Activated T-cell treated with anti-CD3 and anti-CD28 coated beads, Interleukin-2, amount 50 U/mL, for 48 hours (primary cell): ENCODE data around the gene CRIP1.

Source experiments
- DNase-seq, 2 experiments: peaks; one replicate each; pipeline ENCODE4 v3.0.0-alpha.2; 2020

The CRIP1 gene

DNA sequence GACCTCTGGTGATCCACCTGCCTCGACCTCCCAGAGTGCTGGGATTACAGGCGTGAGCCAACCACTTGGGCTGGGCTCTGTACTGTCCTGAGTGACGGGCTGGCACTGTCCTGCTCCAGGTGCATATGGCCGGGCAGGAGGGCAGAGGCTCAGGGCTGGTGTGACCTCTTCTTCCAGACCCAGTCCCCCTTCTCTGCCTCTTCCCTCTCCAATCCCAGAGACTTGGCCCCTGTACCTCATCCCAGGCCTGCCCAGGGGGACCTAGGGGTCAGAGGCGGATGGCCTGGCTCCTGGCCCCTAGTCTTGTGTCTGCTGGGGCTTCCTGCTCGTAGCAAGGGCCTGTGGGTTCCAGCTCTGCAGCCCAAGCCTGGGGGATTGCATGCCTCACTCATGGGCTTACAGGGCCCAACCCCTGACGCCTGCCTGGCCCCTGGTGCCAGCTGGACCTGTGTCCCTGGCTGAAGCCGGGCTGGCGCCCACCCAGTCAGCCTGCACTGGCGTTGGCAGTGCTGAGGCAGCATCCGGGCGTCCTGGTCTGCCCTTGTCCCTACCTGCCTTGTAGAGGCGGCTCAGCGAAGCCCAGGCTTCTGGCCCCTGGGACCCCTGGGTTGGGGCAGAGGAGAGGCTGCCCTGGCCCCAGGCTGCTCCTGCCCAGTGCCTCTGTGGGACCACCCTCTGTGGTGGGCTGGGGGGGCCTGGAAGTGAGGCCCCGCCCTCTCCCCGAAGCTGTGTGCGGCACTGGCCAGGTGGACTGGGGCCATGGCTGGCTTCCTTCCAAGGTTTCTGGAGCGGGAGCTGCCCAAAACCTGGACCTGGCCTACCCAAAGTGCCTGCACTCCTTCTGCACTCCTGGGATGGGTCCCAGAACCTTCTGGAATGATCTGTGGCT lies 8.7 kb downstream of the CRIP1 start:
- DNase-seq: peak in 1 of 2 experiments; percentile 16

DNA sequence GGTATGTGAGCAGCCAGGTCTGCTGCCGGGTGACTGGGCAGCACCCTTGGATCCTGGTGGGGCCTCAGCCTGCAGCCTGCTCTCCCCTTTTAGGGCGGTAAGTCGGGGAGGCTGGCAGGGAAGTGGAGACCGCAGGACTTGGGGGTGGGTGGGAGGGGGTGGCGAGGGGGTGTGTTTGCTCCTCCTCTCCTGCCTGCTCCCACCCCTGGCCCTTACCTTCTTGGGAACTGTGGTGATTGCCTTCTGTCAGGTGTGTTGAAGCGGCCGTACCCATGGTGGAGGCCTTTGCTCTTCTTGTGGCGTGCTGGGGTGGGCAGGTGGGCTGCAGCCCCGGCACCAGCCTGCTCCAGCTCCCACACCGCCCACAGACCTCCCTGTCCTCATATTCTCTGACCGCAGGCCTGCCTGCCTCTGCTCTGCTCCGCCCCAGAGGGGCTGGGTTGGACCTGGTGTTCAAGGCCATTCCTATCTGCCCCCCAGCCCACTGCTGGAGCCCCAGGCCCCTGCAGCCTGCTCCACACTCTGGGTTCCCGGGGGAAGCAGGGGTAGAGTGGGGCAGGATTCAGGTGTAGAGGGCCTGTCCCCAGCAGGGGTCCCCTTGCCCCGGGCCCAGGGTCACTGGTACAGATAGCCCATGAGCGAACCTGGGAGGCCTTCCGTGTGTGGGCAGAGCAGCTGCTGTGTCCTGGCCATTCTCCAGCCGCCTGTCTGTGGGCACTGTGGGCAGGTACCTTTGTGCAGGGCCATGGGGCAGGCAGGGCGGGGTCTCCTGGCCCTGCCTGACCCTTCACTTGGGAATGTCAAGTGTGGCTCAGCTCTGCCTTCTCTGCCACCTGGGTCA lies 9.5 kb downstream of the CRIP1 start:
- peak in 1 of 2 experiments; percentile 16 for DNase-seq

DNA sequence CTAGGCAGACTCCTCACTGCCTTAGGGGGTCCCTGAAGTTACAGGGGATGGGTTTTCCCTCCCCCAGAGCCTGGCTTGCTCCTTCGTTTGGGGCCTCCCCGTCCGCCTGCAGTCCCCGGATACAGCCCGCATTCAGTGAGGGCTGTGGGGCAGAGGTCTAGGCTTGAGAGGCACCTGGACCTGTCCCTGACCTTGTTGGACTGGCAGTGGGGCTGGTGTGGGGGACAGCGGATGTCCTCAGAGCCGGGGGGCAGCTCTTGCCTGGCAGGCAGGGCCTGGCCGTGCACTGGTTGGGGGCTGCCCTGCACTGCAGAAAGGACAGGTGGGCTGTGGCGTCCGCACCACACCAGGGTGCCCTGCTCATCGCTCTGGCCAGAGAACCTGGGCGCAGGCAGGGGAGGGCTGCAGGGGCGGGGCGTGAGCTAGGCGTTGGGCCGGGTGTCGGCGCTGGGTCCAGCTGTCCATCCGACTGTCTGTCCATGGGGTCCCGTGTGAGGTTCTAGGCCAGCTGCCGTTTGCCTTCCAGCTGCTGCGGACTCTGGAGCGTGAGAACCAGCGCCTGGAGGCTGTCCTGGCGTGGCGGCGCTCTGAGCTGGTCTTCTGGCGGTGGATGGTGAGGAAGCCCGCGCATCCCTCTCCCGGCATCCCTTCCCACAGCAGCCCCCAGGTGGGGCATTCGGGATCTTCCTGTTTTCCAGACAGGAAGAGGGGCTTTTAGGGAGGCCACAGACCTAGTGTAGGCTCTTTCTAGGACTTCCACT lies 10.3 kb downstream of the CRIP1 start:
- no peak for DNase-seq

DNA sequence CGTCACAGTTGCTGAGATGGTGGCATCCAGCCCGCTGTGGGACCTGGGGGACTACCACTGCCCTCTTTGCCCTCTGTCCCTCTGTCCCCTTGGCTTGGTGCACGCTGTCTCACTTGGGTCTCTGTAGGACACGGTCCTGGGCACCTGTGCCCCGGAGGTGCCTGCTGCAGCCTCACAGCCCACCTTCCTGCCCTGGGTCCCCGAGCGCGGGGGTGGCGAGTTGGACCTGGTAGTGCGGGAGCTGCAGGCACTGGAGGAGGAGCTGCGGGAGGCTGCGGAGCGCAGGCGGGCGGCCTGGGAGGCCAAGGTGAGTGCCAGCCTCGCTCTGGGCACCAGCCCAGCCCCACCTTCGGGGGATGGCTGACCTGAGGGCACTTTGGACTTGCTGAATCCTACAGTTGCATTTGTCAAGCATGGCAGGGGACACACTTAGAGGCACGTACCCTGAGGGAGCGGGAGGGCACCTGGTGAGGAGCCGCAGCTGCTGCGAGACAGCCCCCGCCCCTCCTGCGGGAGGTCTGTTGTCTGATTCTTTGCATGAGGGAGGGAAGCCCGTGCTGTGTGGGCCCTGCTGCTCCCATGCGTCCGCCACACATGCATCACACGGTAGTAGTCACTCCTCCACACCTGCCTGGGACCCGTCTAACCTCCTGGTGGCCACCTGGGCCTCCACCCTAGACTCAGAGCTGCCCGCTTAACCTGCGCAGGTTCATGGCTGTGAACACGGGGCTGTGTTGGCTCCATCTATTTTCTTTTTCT lies 11.2 kb downstream of the CRIP1 start:
- DNase-seq: no peak

DNA sequence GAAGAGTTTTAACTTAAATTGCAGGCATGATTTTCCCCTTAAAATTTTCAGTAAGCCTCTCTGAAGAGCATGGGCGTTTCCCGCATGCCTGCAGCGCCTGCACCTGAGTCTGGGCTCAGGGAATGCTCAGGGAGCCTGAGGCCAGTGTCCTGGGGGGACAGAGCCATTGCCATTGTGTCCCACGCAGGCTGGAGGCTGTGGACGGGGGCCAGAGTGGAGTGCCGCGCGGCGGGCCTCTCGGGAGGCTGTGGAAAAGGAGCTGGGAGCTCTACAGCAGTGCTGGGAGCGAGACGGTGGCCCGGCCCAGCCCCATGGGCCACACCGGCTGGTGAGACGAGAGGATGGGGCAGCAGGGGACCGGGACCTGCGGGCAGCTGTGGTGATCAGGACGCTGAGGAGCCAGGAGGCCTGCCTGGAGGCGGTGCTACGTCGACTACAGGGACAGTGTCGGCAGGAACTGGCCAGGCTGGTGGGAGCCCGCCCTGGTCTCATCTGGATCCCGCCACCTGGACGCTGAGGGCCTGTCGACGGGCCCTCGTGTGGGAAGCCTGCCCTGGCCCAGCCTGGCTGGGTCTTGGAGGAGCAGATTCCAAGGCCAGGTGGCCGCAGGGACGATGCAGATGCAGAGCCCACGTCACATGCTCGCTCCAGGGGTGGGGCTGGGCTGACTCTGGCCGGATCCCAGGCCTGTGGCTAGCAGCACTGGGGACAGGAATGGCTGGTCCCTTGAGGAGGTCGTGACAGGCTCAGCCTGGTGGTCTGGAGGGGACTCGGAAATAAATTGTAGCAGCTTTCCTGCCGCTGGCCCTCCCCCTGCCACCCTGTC lies 12.0 kb downstream of the CRIP1 start:
- DNase-seq: no peak

DNA sequence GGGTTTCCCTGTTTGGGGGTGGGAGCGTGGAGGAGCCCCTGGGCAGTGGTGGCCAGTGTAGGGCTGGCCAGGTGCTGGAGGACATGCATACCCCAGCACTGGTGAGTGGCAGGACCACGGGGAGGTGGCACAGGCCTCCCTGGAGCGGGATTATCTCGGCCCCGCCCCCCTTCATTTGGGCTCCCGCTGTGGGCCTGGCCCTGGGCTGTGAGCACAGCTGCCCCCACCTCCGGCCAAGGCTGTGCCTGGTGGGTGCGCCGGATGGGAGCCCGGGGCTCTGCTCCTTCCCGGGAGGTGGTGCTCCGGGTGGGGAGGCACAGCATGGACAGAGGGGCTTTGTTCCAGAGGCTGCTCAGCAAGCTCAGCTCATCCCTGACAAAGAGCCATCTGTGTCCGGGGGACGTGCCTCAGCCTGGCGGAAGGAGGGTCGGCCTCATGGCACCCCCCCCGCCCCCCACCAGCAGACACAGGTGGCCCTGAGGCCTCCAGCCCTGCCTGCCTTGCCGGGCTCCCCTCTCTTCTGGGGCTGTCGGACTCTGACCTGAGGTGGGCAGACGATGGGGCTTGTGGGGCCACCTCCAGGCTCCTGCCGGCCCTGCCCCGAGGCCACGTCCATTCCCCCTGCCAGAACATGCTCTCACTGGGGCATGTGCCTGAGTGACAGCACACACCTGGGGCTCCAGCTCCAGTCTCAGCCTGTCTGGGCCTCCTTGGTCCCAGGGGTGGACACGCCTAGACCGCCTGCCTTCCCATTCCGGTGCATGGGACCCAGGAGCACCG lies 12.8 kb downstream of the CRIP1 start:
- DNase-seq: no peak

DNA sequence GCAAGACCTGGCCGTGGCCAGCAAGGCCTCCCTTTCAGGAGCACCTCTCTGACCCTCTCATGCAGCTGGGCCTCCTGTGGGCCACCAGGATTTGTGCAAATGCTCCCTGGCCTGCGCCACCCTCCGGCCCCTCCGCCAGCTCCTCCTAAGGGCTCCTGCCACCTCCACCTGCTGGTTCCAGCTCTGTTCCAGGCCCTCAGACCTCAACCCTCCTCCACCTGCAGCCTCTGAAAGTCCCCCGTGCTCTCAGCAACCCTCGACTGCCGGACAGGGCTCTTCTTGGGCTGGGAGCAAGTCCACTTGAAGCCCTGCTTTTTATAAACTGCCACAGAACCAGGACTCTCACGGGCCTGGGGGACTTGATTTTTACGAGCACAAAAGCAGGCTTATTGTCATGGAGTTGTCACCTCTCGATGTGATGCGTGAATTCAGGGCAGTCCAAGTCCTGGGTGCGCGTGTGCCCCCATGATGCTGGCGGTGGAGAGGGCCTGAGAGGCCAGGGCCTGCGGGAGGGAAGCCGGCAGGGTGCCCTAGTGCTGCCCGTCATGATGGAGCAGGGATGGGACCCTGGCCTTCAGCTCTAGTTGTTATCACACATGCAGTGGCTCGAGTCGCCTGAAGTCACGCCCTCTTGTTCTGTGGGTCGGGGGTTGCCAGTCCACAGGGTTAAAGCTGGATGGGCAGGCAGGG lies 13.5 kb downstream of the CRIP1 start:
- DNase-seq: no peak

DNA sequence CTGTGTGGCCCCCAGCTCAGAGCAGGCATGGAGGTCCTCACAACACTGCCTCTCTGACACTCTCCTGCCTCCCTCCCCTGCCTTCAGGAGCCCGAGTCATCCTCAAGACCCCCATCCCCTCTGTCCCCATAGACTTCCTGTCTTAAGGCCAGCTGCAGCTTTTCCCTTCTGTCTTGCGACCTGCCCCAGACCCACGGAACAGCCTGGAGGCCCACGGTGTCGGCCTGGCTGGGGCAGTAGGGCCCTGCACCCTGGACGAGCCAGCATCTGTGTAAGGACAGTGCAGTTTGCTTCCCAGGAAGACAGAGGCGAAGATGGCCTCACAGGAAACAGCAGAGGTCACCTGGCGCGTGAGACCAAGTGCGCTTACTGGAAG lies 14.0 kb downstream of the CRIP1 start:
- peak in 1 of 2 experiments; percentile 22 for DNase-seq

DNA sequence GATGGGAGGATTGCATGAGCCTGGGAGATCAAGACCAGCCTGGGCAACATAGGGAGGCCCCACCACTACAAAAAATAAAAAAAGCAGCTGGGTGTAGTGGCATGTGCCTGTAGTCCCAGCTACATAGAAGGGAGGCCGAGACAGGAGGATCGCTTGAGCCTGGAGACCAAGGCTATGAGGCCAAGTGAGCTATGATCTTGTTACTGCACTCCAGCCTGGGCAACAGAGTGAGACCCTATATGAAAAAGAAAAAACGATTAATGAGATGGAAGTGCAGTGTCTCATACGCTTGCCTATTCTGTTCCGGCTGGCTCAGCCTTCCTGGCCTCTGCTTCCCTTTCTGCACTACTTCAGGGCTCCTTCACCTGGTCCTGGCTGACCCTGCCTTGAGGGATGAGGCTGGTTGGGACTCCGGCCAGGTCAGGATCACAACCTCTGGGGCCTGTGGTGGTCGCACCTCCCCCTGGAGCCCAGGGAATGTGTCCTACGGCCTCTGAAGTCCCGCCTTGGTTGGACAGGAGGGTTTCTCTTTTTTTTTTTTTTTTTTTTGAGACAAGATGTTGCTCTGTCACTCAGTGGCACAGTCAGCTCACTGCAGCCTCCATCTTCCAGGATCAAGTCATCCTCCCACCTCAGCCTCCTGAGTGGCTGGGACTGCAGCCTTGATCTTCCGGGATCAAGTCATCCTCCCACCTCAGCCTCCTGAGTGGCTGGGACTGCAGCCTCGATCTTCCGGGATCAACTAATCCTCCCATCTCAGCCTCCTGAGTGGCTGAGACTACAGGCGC lies 15.0 kb downstream of the CRIP1 start:
- DNase-seq: peak in 1 of 2 experiments; percentile 17

DNA sequence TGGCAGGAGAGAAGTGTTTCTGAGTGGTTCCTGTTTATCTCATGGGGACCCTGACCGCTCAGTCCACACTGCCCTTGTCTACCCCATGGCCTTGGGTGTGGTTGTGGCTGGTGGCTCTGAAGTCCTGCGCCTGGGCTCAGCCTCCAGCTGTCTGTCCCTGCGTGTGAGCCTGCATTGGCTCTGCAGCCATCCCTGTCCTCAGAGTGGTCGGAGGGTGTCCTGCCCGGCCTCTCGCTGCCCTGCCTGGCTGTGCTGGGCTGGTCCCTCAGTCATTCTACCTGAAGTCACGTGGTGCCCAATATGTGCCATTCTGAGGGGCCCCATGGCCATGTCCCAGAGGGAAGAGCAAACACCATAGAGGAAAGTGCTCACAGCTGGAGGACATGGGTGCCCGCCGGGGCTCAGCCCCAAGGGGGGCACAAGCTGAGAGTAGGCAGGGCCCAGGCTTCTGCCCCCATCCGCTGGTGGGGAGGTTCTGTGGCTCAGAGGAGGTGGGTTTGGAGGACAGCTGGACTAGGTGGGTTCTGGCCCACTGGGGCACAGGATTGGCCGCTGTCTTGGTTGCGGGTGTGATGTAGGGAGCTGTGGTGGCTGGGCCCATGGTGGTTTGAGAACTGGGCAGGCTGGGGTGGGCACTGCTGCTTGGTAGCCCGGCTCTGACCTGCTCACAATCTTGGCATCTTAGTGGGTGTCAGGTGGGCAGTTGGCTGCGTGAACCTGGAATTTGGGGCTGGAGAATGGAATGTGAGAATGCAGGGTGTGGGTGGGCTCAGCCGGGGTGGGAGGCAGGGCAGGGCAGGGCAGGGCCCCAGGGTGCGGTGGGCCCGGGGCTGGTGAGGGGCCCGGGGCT lies 16.0 kb downstream of the CRIP1 start:
- peak in 1 of 2 experiments; percentile 18 for DNase-seq

DNA sequence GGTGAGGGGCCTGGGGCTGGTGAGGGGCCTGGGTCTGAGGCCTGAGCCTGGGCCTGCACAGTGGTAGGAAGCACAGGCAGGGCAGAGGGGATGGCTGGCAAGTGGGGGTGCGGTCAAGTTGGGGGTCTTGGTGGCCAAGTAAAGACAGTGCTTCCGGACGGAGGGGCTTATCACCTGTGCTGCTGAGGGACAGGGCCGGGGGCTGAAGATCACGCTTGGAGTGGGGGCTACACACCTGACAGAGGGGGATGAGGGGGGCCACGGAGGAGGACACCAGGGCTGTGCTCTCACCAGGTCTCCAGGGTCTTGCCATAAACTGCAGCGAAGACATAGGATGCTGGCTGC lies 16.6 kb downstream of the CRIP1 start:
- no peak for DNase-seq

DNA sequence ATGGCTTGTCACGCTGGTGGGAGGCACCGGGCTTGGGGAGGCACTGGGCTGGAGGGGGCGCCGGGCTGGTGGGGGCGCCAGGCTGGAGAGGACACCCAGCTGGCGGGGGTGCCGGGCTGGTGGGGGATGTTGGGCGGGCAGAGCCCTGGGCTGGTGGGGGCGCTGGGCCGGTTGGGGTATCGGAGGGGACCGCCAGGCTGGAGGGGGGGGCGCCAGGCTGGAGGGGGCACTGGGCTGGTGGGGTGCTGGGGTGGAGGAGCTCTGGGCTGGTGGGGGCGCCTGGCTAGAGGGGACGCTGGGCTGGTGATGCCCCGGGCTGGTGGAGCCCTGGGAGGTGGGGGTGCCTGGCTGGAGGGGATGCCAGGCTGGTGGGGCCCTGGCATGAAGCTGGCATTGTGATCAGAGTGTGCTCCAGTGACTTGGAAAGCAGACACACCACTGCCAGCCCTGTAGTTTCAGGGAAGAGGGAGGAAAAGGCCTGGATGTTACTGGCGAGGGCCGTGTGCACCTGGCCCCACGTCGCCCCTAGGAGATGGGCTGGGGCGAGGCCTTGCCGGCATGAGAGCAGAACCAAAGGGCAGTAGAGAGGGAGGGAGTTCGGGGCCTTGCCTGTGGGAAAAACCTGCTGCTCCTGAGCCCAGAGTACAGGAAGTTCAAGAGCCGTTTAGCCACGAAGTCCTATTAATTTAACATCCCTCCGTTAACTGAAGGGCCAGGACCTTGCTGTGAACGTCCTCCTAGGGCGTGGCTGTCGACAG lies 17.4 kb downstream of the CRIP1 start:
- no peak for DNase-seq

DNA sequence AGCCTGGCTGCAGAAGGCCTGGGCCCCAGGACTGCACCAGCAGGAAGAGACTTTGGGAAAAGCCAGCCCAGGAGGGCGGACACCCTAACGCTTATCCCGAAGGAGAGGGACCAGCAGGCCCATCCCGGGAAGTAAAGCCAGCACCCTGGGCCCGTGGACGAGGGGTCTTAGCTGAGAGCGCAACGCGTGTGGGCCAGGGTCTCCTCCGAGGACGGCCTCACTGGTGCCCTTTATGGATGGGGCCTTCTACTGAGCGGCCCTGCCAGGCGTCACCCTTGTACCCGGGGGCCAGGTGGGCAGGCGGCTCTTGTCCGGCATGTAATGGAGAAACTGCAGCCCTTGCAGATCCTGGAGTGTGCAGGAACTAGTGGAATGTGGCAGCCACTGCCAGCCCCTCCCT lies 18.4 kb downstream of the CRIP1 start:
- DNase-seq: no peak

DNA sequence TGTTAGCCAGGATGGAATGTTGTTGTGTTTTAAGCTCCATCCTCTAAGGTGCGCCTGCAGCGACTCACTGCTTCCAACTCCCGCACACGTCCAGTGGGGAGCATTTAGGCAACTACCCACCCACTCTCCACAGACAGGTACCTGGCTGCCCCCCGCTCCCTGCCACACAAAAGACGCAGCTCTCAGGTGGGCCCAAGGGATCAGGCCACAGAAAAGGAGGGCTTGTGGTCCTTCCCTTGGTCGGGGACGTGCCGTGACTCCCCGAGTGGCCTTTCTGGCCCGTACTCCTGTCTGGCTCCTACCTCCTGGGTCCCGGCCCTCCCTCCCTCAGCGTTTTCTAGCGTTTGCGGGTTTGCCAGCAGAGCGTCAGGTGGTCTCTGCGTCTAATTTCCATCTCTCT lies 20.6 kb downstream of the CRIP1 start:
- no peak for DNase-seq

DNA sequence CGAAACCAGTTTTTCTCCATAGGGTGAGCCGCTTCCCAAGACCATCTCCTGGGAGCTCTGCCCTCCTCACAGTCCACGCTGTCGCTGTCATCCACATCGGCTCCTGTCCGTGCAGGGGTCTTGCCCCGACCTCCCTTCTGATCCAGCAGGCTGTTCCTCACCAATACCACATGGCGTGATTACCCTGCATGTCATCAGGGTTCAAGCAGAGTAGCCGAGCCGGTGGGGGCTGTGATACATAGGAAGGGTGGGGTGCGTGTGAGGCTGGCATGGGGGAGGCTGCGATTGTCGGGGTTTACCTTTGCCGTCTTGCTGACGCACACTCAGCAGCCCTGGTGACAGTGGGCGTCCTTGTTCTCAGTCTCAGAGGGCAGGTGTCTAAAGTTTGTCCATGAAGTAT lies 21.4 kb downstream of the CRIP1 start:
- DNase-seq: no peak

DNA sequence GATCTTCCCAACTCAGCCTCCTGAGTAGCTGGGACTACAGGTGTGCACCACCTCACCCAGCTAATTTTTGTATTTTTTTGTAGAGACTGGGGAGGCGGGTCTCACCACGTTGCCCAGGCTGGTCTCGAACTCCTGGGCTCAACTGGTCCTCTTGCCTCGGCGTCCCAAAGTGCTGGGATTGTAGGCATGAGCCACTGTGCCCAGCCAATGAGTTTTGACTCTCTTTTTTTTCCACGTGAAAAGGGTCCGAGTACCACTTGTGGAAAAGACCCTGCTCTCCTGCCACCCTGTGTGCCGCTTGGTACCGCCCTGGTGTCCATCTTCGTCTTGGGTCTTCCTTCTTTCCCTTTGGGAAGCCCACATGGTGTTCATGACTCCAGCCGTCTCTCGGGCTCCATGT lies 21.9 kb downstream of the CRIP1 start:
- no peak for DNase-seq

DNA sequence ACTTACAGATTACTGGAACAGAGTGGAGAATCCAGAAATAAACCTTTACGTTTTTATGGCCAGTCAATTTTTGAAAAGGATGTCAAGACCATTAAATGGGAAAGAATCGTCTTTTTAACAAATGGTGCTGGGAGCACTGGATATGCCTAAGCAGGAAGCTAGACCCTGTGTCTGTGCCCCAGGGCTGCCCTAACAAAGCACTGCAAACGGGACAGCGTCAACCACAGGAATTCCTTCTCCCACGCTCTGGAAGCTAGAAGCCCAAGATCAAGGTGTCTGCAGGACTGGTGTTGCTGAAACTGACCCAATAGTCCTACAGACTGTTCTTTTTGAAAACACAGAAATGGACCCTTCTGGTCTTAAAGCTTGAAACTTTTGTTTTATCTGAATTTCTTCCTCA lies 30.4 kb downstream of the CRIP1 start:
- DNase-seq: no peak
